Measurements from ENCODE around the gene CUX1. TPM values are rescaled to one million over a fixed set of nuclear protein-coding genes. Genes with fewer than 3 reads are reported as not detected.

Gene CUX1
- total RNA-seq, 1 experiment from 2014 or later: 47.6 TPM

- H3K36me3 Mint-ChIP-seq (ENCODE audit: insufficient read depth, unreplicated experiment): no peaks in the 10 kb centered on the region
- intact Hi-C loops (cut with micrococcal nuclease): no loop called here
- H3K9me3 Mint-ChIP-seq (ENCODE audit: unreplicated experiment): no peaks in the 10 kb centered on the region
- ChIA-PET CTCF (interaction anchor here (0.5 to 1.1 kb wide), 2 partner anchors 9 to 723 kb away, joined by 3 to 5 read pairs; no protein-coding TSS in a partner anchor), POLR2A (no interaction called here)
- no TSS peak for BruUV-seq (replicated peaks)
- H3K27ac Mint-ChIP-seq (ENCODE audit: low read depth, unreplicated experiment): no peak overlapping the region
- no peak overlapping the region for H3K4me3 Mint-ChIP-seq (ENCODE audit: unreplicated experiment)
- peaks cover 26% of the 10 kb centered on the region for H3K27me3 Mint-ChIP-seq (ENCODE audit: insufficient read depth, unreplicated experiment)
- TF ChIP-seq CTCF (IDR thresholded peaks at IDR 0.05; ENCODE audit: unreplicated experiment): no peak
- H3K4me1 Mint-ChIP-seq (ENCODE audit: insufficient read depth, unreplicated experiment): no peaks in the 10 kb centered on the region
- DNase-seq (ENCODE audit: unreplicated experiment): no peak
These were observed 449.1 kb downstream of the CUX1 start for GRCh38 chr7:102266541-102266940.

GRCh38 chr7:102268635-102269034 is 451.2 kb downstream of the CUX1 start:
- DNase-seq (ENCODE audit: unreplicated experiment): no peak
- Mint-ChIP-seq H3K4me3 (ENCODE audit: unreplicated experiment) (no peak overlapping the region), H3K4me1 (ENCODE audit: insufficient read depth, unreplicated experiment) (peaks cover 7% of the 10 kb centered on the region), H3K27me3 (ENCODE audit: insufficient read depth, unreplicated experiment) (peaks cover 26% of the 10 kb centered on the region), H3K36me3 (ENCODE audit: insufficient read depth, unreplicated experiment) (no peaks in the 10 kb centered on the region), H3K27ac (ENCODE audit: low read depth, unreplicated experiment) (no peak overlapping the region), H3K9me3 (ENCODE audit: unreplicated experiment) (no peaks in the 10 kb centered on the region)
- BruUV-seq (replicated peaks): no TSS peak
- intact Hi-C loops (cut with micrococcal nuclease): no loop called here
- CTCF ChIA-PET: interaction anchor here (0.6 kb wide), 1 partner anchor 11 kb away, joined by 4 read pairs; no protein-coding TSS in a partner anchor
- TF ChIP-seq CTCF (IDR thresholded peaks at IDR 0.05; ENCODE audit: unreplicated experiment): no peak
- POLR2A ChIA-PET: no interaction called here

- TF ChIP-seq CTCF (IDR thresholded peaks at IDR 0.05; ENCODE audit: unreplicated experiment): no peak
- POLR2A ChIA-PET: no interaction called here
- no peak overlapping the region for H3K4me3 Mint-ChIP-seq (ENCODE audit: unreplicated experiment)
- H3K4me1 Mint-ChIP-seq (ENCODE audit: insufficient read depth, unreplicated experiment): peaks cover 13% of the 10 kb centered on the region
- DNase-seq (ENCODE audit: unreplicated experiment): no peak
- no peaks in the 10 kb centered on the region for H3K36me3 Mint-ChIP-seq (ENCODE audit: insufficient read depth, unreplicated experiment)
- CTCF ChIA-PET: interaction anchor here (0.5 to 5.7 kb wide), 11 partner anchors 9 to 727 kb away, joined by 3 to 77 read pairs (median 4); no protein-coding TSS in a partner anchor
- peaks cover 26% of the 10 kb centered on the region for H3K27me3 Mint-ChIP-seq (ENCODE audit: insufficient read depth, unreplicated experiment)
- no peak overlapping the region for H3K27ac Mint-ChIP-seq (ENCODE audit: low read depth, unreplicated experiment)
- no TSS peak for BruUV-seq (replicated peaks)
- intact Hi-C loops (cut with micrococcal nuclease): loop anchor here (5.0 kb wide), 1 partner anchor 908 kb away; the partner anchor contains the start of gene COL26A1
- no peaks in the 10 kb centered on the region for H3K9me3 Mint-ChIP-seq (ENCODE audit: unreplicated experiment)
These were observed 452.9 kb downstream of the CUX1 start for GRCh38 chr7:102270178-102270887.

GRCh38 chr7:102271158-102271798 is 453.9 kb downstream of the CUX1 start:
- H3K27ac Mint-ChIP-seq (ENCODE audit: low read depth, unreplicated experiment): no peak overlapping the region
- ChIA-PET CTCF (interaction anchor here (0.6 to 5.7 kb wide), 18 partner anchors 10 to 866 kb away, joined by 3 to 77 read pairs (median 4); no protein-coding TSS in a partner anchor), POLR2A (no interaction called here)

More at GRCh38 chr7:102271158-102271798, 453.9 kb downstream of the CUX1 start:
- DNase-seq (ENCODE audit: unreplicated experiment): no peak
- TF ChIP-seq CTCF (IDR thresholded peaks at IDR 0.05; ENCODE audit: unreplicated experiment): no peak
- Mint-ChIP-seq H3K9me3 (ENCODE audit: unreplicated experiment) (no peaks in the 10 kb centered on the region), H3K36me3 (ENCODE audit: insufficient read depth, unreplicated experiment) (no peaks in the 10 kb centered on the region), H3K27me3 (ENCODE audit: insufficient read depth, unreplicated experiment) (peaks cover 21% of the 10 kb centered on the region), H3K4me3 (ENCODE audit: unreplicated experiment) (no peak overlapping the region), H3K4me1 (ENCODE audit: insufficient read depth, unreplicated experiment) (peaks cover 13% of the 10 kb centered on the region)
- intact Hi-C loops (cut with micrococcal nuclease): loop anchor here (5.0 kb wide), 1 partner anchor 909 kb away; the partner anchor contains the start of gene COL26A1
- BruUV-seq (replicated peaks): no TSS peak
